Endodermal cell (in vitro differentiated cells): Measurements from ENCODE around the gene PRKRA. TPM values are rescaled to one million over a fixed set of nuclear protein-coding genes. Genes with fewer than 3 reads are reported as not detected.

ENCODE experiments used
- DNase-seq: peaks from one replicate; pipeline ENCODE4 v3.0.0-alpha.2; 2017
- H3K27ac ChIP-seq: 2 replicates; pipeline ENCODE4 v1.5.1; 2013; ENCODE audit warnings: mild to moderate bottlenecking, low read depth, low read length, moderate library complexity
- H3K27me3 ChIP-seq: 2 replicates; pipeline ENCODE4 v1.6.1; 2013; ENCODE audit warnings: mild to moderate bottlenecking, low read length, moderate library complexity; ENCODE audit not compliant: insufficient read depth, control insufficient read depth, poor library complexity, severe bottlenecking
- H3K36me3 ChIP-seq: 2 replicates; pipeline ENCODE4 v1.7.0; 2013; ENCODE audit warnings: mild to moderate bottlenecking, low read length, moderate library complexity; ENCODE audit not compliant: control insufficient read depth, insufficient read depth
- H3K4me1 ChIP-seq: one replicate; pipeline ENCODE4 v1.7.0; 2013; ENCODE audit warnings: low read length; ENCODE audit not compliant: control insufficient read depth, insufficient read depth
- H3K4me3 ChIP-seq: 2 replicates; pipeline ENCODE4 v1.5.1; 2013; ENCODE audit warnings: mild to moderate bottlenecking, low read length, moderate library complexity
- H3K9ac ChIP-seq: 2 replicates; pipeline ENCODE4 v1.6.1; 2013; ENCODE audit warnings: mild to moderate bottlenecking, low read length, moderate library complexity; ENCODE audit not compliant: poor library complexity, severe bottlenecking; ENCODE audit errors: extremely low read depth
- H3K9me3 ChIP-seq: 2 replicates; pipeline ENCODE4 v1.6.1; 2013; ENCODE audit warnings: mild to moderate bottlenecking, low read length, moderate library complexity; ENCODE audit not compliant: control insufficient read depth
- H3K27ac Mint-ChIP-seq: 2 replicates; pipeline ENCODE4 v1.8.0; 2020; ENCODE audit warnings: mixed read lengths
- H3K27me3 Mint-ChIP-seq: 2 replicates; pipeline ENCODE4 v1.8.0; 2021; ENCODE audit warnings: mild to moderate bottlenecking, mixed read lengths; ENCODE audit not compliant: insufficient read depth
- H3K36me3 Mint-ChIP-seq: 2 replicates; pipeline ENCODE4 v1.8.0; 2020; ENCODE audit warnings: low read depth, mixed read lengths
- H3K4me1 Mint-ChIP-seq: 2 replicates; pipeline ENCODE4 v1.8.0; 2020; ENCODE audit warnings: mixed read lengths
- H3K4me3 Mint-ChIP-seq: 2 replicates; pipeline ENCODE4 v1.8.0; 2020; ENCODE audit warnings: mild to moderate bottlenecking, moderate library complexity, mixed read lengths
- H3K9me3 Mint-ChIP-seq: 2 replicates; pipeline ENCODE4 v1.8.0; 2020; ENCODE audit warnings: mild to moderate bottlenecking, mixed read lengths
- WGBS, 2 experiments: methylation state at CpG; one replicate each; pipeline versions ENCODE4 v1.1.5 to v1.1.7; 2013; ENCODE audit warnings: missing lambda C conversion rate in 2 of 2, mixed read lengths in 1 of 2; ENCODE audit not compliant: insufficient coverage in 1 of 2, insufficient read length in 1 of 2; 5-methylcytosine and 5-hydroxymethylcytosine counted together
- total RNA-seq, 2 donors: library from RNA; stranded (reverse); fragmentation: NEBNext Ultra II Directional in 1 of 2; extraction: Animal tissue kit (Norgen Biotek cat#: 25700) in 1 of 2; gene quantifications; 2 replicates in 1 of 2; 3 replicates in 1 of 2; pipeline ENCODE4 v1.2.1, GENCODE V29; 2021
- TF ChIP-seq, protein P1 (sequence below): fragments of 200-600 bp; sonication (generic); conservative IDR thresholded peaks from 2 replicates; pipeline ENCODE4 v1.5.0; 2021; ENCODE audit warnings: antibody characterized with exemption, mild to moderate bottlenecking

PRKRA gene
- total RNA-seq, 2 donors from 2014 or later, result 66.4 to 74.4 TPM

DNA sequence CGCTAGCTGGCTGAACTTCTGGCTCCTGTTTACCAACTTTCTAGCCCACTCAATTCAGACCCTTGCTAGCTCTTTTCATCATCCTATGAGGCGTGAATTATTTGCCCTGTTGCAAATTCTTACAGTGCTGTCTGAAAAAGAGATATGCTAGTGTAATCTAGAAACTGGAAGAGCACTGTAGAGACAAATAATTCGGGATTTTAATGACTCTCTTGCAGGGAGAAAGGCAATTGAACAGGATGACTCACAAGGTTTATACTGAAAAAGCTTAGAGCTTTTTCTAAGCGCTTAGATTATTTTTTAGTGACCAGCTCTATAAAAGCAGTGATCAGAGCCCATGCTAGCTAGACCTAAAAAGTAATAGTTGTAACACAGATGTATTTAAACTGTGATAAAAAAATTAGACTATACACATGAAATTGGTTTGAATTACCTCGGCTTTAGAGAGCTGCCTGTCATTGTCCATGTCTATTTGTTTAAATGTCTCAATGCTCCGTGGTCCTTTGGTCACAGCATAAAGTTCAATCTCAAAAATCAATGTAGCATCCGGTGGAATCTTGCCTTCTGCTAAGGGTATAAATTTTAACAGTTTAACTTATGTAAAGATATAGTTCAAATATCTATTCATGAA is 18.4 kb upstream of the PRKRA start:
- H3K4me1 Mint-ChIP-seq, result no peaks in the 10 kb centered on the region
- no peak for DNase-seq
- Histone ChIP-seq H3K9ac (no peak overlapping the region), H3K27ac (no peak overlapping the region), H3K4me3 (no peak overlapping the region), H3K27me3 (no peaks in the 10 kb centered on the region), H3K9me3 (no peaks in the 10 kb centered on the region), H3K4me1 (no peaks in the 10 kb centered on the region), H3K36me3 (no peaks in the 10 kb centered on the region)
- H3K4me3 Mint-ChIP-seq, result no peak overlapping the region
- H3K27me3 Mint-ChIP-seq, result no peaks in the 10 kb centered on the region
- WGBS, 2 experiments, result 89 to 95% methylated on average over 5 to 7 of the region's 7 CpGs
- no peaks in the 10 kb centered on the region for H3K36me3 Mint-ChIP-seq
- TF ChIP-seq, protein P1, sequence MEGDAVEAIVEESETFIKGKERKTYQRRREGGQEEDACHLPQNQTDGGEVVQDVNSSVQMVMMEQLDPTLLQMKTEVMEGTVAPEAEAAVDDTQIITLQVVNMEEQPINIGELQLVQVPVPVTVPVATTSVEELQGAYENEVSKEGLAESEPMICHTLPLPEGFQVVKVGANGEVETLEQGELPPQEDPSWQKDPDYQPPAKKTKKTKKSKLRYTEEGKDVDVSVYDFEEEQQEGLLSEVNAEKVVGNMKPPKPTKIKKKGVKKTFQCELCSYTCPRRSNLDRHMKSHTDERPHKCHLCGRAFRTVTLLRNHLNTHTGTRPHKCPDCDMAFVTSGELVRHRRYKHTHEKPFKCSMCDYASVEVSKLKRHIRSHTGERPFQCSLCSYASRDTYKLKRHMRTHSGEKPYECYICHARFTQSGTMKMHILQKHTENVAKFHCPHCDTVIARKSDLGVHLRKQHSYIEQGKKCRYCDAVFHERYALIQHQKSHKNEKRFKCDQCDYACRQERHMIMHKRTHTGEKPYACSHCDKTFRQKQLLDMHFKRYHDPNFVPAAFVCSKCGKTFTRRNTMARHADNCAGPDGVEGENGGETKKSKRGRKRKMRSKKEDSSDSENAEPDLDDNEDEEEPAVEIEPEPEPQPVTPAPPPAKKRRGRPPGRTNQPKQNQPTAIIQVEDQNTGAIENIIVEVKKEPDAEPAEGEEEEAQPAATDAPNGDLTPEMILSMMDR, result no peak
- no peak overlapping the region for H3K27ac Mint-ChIP-seq
- no peaks in the 10 kb centered on the region for H3K9me3 Mint-ChIP-seq

DNA sequence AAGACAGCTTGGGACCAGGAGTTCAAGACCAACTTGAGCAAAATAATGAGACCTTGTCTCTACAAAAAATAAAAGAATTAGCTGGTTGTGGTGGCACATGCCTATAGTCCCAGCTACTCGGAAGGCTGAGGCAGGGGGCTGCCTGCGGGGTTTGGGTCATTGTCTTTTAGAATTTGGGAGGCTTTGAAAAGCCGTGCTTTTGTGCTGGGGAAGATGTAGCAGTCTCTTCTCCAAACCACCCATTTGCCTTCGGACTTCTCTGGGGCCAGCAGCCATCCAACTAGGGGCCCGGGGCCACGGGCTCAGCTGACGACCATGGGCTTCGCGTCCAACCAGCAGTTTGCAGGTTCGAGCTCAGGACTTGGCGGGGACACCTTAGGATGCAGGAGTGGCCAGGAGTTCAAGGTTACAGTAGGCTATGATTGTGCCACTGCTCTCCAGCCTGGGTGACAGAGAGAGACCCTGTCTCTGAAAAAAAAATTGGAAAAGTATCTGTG is 6.5 kb upstream of the PRKRA start:
- no peak overlapping the region for H3K4me3 ChIP-seq
- no peaks in the 10 kb centered on the region for H3K9me3 Mint-ChIP-seq
- H3K9ac ChIP-seq, result no peak overlapping the region
- H3K9me3 ChIP-seq, result no peaks in the 10 kb centered on the region
- H3K4me1 Mint-ChIP-seq, result no peaks in the 10 kb centered on the region
- no peaks in the 10 kb centered on the region for H3K4me1 ChIP-seq
- no peaks in the 10 kb centered on the region for H3K27me3 ChIP-seq
- H3K36me3 Mint-ChIP-seq, result no peaks in the 10 kb centered on the region
- DNase-seq, result no peak
- TF ChIP-seq, protein P1, result no peak
- H3K27ac Mint-ChIP-seq, result no peak overlapping the region
- H3K27me3 Mint-ChIP-seq, result no peaks in the 10 kb centered on the region
- no peak overlapping the region for H3K27ac ChIP-seq
- H3K36me3 ChIP-seq, result no peaks in the 10 kb centered on the region
- no peak overlapping the region for H3K4me3 Mint-ChIP-seq
- WGBS, 2 experiments, result 85 to 86% methylated on average over 8 to 11 of the region's 11 CpGs

DNA sequence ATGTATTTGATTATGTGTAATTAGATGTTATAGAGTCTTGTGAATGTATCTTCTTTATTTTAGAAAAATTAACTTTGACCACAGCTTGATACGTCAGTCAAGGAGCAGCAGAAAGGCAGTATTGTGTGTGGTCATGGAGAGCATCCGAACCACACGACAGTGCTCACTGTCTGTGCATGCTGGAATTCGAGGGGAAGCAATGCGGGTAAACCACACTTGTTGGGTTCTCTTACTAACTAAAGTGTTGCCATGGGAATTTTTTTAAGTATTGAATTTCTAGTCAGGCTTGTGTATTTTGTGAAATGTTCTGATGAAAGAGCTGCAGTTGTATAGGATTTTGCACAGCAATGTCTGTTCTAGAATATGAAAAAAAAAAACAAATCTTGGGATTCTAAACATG is 5.0 kb upstream of the PRKRA start:
- H3K4me1 ChIP-seq, result no peaks in the 10 kb centered on the region
- Mint-ChIP-seq H3K36me3 (no peaks in the 10 kb centered on the region), H3K27ac (no peak overlapping the region), H3K27me3 (no peaks in the 10 kb centered on the region), H3K4me3 (no peak overlapping the region), H3K4me1 (peaks cover 4% of the 10 kb centered on the region), H3K9me3 (no peaks in the 10 kb centered on the region)
- 91 to 92% methylated on average over 5 of the region's 5 CpGs for WGBS, 2 experiments
- TF ChIP-seq, protein P1, result no peak
- H3K4me3 ChIP-seq, result no peak overlapping the region
- no peak for DNase-seq
- H3K9me3 ChIP-seq, result no peaks in the 10 kb centered on the region
- no peaks in the 10 kb centered on the region for H3K36me3 ChIP-seq
- H3K27me3 ChIP-seq, result no peaks in the 10 kb centered on the region
- no peak overlapping the region for H3K27ac ChIP-seq
- no peak overlapping the region for H3K9ac ChIP-seq
